GM12872 (cell line): ENCODE results near the gene AKAP11.

Experiments
- CTCF ChIP-seq: IDR thresholded peaks from 3 replicates; pipeline ENCODE4 v1.5.1; 2011; ENCODE audit warnings: low read depth, mild to moderate bottlenecking, low read length, moderate library complexity; ENCODE audit not compliant: insufficient read depth

AKAP11 gene

DNA sequence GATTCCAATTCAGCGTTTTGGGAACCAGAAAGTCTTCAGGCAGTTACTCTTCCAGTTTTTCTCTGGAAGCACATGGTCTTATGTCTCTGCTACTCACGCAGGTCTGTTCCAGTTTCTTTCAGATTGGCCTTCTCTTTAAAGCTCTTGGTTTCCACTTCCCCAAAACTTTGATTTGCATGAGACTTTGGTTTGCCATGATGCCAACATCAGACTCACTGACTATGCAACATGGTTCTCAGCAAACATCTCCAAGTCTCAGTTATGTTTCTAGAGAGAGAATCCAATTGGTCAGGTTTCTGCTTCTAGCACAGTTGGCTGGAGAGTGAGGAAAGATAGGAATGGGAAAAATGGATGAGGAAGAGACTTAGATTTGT is 3.1 kb downstream of the AKAP11 start:
- TF ChIP-seq CTCF = no peak

DNA sequence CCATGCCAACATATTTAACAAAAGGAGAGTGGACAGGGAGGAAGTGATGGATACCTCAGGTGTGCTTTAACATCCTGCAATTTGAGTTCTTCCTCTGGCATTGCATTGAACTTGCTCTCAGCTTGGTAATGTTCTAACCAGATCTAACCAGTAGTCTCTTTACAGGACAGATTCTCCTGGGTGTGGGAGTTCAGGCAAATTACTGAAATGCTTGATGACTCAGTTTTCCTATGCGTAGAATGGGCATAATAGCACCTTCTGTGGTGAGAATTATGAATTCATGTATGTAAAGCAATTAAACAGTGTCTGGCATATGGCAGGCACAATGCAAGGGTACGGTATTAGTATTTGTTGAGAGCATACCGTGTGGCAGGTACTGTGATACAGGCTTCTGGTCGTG is 3.6 kb downstream of the AKAP11 start:
- no peak for TF ChIP-seq CTCF

DNA sequence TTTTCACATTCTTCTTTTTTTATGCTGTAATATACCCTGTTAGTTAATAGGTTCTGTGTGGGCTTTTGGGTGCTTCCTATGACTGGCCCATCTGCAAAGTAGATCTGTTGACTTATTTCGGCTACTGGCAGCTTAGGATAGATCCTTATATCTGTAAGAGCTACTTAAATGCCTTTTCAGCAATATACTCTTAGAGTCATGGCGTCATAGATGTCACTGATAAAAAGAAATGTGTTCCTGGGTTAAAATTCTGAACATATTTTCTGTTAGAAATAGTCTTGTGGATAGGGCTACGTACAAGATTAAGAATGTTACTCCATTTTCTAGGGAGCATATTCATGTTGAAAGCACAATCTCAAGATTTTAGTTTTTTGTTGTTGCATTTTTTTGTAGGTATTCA is 4.7 kb downstream of the AKAP11 start:
- no peak for TF ChIP-seq CTCF

GRCh38 chr13:42277618-42278276 is 5.8 kb downstream of the AKAP11 start:
- TF ChIP-seq CTCF = no peak

- no peak for TF ChIP-seq CTCF
Measured at GRCh38 chr13:42279080-42279479, 7.1 kb downstream of the AKAP11 start.

DNA sequence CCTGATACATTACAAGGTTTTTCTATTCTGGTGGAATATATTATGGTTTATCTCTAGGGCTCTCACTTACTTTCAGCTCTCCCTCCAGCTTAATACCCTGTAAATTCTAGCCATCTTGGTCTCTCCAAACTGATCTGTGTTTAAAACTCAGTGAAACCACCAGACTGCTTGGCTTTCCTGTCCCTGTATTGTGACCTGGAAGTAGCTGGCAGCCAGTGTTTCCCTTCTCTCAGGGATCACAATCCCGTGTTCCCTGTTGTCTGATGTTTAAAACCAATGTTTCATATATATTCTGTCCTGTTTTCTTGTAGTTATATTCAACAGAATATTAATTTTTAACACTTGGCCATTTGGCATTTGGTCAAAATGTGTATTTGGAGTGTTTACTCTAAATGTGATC is 8.0 kb downstream of the AKAP11 start:
- no peak for TF ChIP-seq CTCF

DNA sequence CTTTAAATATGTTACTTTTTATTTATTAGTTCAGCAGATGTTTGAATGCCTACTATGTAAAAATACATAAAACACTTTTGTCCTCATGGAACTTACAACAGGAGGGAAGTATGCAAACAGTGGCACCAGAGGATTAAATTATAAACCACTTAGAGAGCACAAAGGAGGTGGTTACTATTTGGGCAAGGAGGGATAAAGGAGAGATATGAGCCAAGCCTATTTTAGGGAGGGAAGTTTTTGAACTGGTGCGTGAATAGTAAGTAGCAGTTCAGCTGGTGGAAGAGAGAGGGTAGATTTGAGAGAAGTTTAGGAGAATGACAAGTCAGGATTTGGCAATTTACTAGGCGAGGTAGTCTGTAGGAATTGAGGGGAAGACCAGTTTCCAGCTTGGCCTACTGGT is 8.6 kb downstream of the AKAP11 start:
- no peak for TF ChIP-seq CTCF

- no peak for TF ChIP-seq CTCF
Measured at GRCh38 chr13:42283574-42283973, 11.6 kb downstream of the AKAP11 start.
